AML-193 (cell line): ENCODE measurements around the gene PBX4.

ENCODE experiments used
- DNase-seq, 2 experiments: peaks; one replicate each; lab custom pipeline; 2025; lab: John Stamatoyannopoulos, UW

The PBX4 gene

DNA sequence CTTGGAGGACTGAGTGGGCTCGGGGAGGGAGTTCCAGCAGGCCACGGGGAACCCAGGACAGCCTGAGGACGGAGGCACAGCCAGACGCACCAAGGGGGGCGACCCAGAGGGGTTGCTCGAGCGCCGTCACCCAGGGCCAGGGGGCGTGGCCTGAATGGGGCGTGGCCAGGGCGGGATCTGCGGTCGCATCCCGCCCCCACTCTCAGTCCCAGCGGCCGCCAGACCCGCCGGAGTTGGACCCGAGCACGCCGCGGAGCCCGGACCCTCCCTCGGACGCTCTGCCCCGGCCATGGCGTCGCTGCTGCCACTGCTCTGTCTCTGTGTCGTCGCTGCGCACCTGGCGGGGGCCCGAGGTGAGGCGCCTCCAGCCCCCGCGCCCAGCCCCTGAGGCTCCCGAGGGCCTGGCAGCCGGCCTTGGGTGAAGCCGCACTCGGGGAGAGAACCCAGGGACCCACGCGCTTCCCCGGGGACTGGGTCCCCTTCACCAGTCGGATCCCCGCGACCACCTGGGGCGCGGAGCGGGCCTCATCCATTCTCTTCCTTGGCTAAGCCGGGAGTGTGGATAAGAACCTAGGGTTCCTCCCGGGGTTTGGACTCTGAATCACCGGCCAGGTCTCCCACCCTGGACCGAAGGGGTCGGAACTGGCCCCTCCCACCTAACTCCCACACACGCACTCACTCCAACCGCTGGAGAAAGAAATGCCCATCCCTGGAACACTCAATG is 80.3 kb downstream of the PBX4 start, which contains the start of gene CILP2:
Gene CILP2, plus strand, starts transcription at position 205 of the 724 bp plus-strand sequence. Its CDS starts 85 bp downstream, at position 290.
- DNase-seq = no peak

DNA sequence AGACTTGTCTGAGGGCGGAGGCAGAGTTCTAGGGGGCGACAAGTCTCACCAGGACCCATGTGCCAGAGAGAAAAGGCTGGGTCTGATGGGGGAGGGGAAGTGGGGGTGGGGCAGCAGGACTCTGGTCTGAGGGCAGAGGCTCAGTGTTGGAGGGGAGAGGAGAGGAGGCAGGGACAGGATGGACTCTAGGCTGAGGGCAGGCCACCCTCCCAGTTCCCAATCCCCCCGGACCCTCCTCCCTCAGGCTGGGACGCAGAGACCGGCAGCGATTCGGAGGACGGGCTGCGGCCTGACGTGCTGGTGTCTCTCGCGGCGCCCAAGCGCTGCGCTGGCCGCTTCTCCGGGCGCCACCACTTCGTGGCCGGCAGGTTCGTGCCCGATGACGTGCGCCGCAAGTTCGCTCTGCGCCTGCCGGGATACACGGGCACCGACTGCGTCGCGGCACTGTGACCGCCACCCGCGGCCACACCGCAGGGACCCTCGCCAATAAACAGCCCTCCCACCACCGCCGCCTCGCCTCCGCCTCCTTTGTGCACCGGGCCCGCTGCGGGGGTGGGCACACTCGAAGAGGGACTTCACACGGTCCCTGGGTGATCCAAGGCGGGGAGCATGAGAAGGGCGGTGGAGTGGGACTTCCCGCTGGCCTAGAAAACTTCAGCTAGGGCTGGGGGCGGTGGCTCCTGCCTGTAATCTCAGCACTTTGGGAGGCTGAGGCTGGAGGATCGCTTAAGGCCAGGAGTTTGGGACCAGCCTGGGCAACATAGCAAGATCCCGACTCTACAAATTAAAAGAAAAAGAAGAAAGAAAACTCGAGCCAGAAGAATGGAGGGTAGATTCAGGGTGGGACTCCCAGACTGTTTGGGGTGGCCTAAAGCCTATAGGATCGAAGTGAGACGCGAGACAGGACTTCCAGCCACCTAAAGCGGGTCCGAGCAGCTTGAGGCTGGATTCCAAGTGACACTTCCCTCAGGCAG is 81.1 kb downstream of the PBX4 start:
- DNase-seq = no peak

GRCh38 chr19:19535311-19536191 is 82.9 kb downstream of the PBX4 start:
- no peak for DNase-seq

DNA sequence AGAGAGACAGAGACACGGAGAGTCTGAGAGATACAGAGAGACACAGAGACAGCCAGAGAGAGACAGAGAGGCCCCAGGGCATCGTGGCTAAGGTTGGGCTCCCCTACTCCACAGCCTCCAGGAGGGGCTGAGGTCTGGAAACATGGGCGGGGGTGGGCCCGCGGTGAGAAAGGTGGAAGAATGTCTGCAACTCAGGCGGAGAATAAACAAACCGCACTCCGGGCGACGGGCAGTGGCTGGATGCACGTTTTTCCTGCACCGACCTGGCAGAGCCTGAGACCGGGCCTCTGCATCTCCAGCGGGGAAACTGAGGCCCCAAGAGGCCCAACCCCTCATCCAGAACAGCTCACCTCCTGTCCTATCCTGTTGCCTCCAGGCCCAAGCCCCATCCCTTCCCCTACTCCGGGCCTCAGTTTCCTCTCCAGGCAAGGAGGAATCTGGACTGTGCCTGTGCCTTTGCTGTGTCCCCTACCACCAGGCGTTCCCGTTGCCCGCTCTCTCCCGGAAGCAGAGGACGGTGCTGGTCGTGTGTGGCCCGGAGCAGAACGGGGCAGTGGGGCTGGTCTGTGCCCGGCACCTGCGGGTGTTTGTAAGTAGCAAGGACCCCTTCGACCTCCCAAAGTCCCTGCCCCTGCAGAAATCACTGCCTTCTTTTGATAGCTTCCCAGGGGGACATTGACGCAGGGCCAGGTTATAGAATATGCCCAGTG is 83.8 kb downstream of the PBX4 start:
- DNase-seq = no peak

DNA sequence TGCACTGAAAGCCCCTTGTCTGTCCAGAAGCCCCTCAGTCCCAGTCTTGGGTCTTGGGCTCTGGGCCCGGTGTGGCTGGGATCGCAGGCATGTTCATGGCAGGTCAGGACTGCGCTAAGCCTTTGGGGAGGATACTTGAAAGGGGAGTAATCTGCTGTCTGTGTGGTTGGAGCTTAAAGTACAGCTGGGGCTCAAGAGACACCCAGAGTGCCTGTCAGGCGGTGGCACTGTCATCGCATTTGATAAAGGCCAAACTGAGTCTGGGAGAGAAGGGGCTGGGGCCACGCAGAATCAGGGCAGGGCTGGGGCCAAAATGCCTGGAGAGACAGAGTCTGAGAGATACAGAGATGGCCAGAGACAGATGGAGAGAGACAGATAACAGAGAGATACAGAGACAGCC is 84.6 kb downstream of the PBX4 start:
- DNase-seq = no peak

DNA sequence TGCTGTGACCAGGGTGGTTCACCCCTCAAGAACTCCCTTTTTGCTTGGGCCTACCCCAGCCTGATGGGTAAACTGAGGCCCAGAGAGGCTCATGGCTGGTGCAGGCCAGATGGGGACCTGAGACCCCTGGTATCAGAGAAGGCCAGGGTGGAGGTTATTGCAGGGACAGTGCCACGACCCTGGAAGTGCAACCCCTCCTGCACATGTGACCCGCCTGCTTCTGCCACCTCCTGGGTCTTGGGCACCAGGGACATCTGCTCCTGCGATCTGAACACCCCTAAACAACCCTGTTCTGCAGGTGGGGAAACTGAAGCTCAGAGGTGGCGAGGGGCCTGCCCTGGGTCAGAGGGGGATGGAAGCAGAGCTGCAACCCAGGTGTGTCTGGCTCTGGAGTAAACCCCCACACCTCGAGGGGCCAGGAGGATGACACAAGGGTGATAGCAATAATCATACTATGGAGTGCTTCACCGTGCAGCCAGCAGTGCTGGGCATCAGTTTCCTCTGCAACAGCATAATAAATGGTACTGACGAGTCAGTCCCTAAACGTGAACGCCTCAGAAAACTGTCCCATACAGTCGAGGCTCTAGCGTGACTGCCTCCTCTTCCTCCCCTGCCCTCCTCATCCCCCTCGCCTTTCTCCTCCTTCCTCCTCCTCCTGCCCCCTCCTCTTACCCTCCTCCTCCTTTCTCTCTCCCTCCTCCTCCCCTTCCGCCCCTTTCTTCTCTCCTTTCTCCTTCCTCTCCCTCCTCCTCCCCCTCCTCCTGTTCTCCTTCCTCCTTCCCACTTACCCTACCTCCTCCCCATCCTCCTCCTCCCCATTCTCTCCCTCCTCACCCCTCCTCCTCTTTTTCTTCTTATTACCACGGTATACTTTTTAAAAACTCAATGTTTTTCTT is 85.4 kb downstream of the PBX4 start:
- no peak for DNase-seq

- peak; percentile 21 to 40 for DNase-seq
Measured at GRCh38 chr19:19531951-19532805, 86.3 kb downstream of the PBX4 start.

GRCh38 chr19:19530889-19531288 is 87.6 kb downstream of the PBX4 start:
- no peak for DNase-seq

GRCh38 chr19:19530423-19530804 is 88.1 kb downstream of the PBX4 start:
- DNase-seq = no peak

GRCh38 chr19:19529783-19530422 is 88.6 kb downstream of the PBX4 start:
- no peak for DNase-seq

GRCh38 chr19:19528721-19529490 is 89.6 kb downstream of the PBX4 start, which contains the start of gene YJEFN3:
TSS of gene YJEFN3 (plus strand) at chr19:19528911. CDS start at chr19:19528933, 22 bp downstream.
- no peak for DNase-seq

- no peak for DNase-seq
Measured at GRCh38 chr19:19527674-19528625, 90.5 kb downstream of the PBX4 start.

- no peak for DNase-seq
Measured at GRCh38 chr19:19527371-19527656, 91.2 kb downstream of the PBX4 start.

GRCh38 chr19:19526581-19527370 is 91.7 kb downstream of the PBX4 start:
- no peak for DNase-seq

GRCh38 chr19:19525611-19526380 is 92.7 kb downstream of the PBX4 start:
- no peak for DNase-seq
